Mesendoderm (in vitro differentiated cells): Measurements from ENCODE around the gene TRO.

Source experiments
- DNase-seq: peaks from one replicate; pipeline ENCODE4 v3.0.0; 2013
- H2AK5ac ChIP-seq: 2 replicates; pipeline ENCODE4 v1.6.1; 2013; ENCODE audit warnings: low read length, inconsistent platforms
- H2BK120ac ChIP-seq: 2 replicates; pipeline ENCODE4 v1.6.1; 2013; ENCODE audit warnings: low read depth, mild to moderate bottlenecking, low read length, moderate library complexity, mixed read lengths
- H2BK15ac ChIP-seq: replicated peaks from 2 replicates; pipeline ENCODE4 v1.6.1; 2013; ENCODE audit warnings: low read depth, mild to moderate bottlenecking, moderate library complexity
- H2BK5ac ChIP-seq: 2 replicates; pipeline ENCODE4 v1.6.1; 2013; ENCODE audit warnings: low read length, inconsistent platforms
- H3K18ac ChIP-seq: 2 replicates; pipeline ENCODE4 v1.6.1; 2013; ENCODE audit warnings: mild to moderate bottlenecking, low read length, mixed read lengths
- H3K23ac ChIP-seq: one replicate; pipeline ENCODE4 v1.6.1; 2013; ENCODE audit warnings: low read length
- H3K27ac ChIP-seq: 2 replicates; pipeline ENCODE4 v1.5.1; 2013; ENCODE audit warnings: low read depth, mild to moderate bottlenecking, inconsistent platforms, low read length, moderate library complexity
- H3K27me3 ChIP-seq: 2 replicates; pipeline ENCODE4 v1.6.1; 2013; ENCODE audit warnings: low read length, control low read depth, mild to moderate bottlenecking, inconsistent platforms; ENCODE audit not compliant: insufficient read depth, poor library complexity
- H3K36me3 ChIP-seq: 2 replicates; pipeline ENCODE4 v1.6.1; 2013; ENCODE audit warnings: low read length, inconsistent platforms; ENCODE audit not compliant: control insufficient read depth, insufficient read depth
- H3K4ac ChIP-seq: one replicate; pipeline ENCODE4 v1.6.1; 2013; ENCODE audit warnings: low read depth, mild to moderate bottlenecking, low read length, moderate library complexity
- H3K4me1 ChIP-seq: 2 replicates; pipeline ENCODE4 v1.6.1; 2013; ENCODE audit warnings: low read depth, low read length, inconsistent platforms; ENCODE audit not compliant: control insufficient read depth
- H3K4me2 ChIP-seq: 2 replicates; pipeline ENCODE4 v1.6.1; 2013; ENCODE audit warnings: low read length
- H3K4me3 ChIP-seq: 2 replicates; pipeline ENCODE4 v1.5.1; 2013; ENCODE audit warnings: mild to moderate bottlenecking, low read length
- H3K56ac ChIP-seq: one replicate; pipeline ENCODE4 v1.6.1; 2013; ENCODE audit warnings: low read length
- H3K79me1 ChIP-seq: 2 replicates; pipeline ENCODE4 v1.6.1; 2013; ENCODE audit warnings: low read length, inconsistent platforms
- H3K79me2 ChIP-seq: 2 replicates; pipeline ENCODE4 v1.6.1; 2013; ENCODE audit warnings: mild to moderate bottlenecking, low read length; ENCODE audit not compliant: control insufficient read depth, insufficient read depth
- H3K9ac ChIP-seq: 2 replicates; pipeline ENCODE4 v1.6.1; 2013; ENCODE audit warnings: low read length, inconsistent platforms
- H4K5ac ChIP-seq: one replicate; pipeline ENCODE4 v1.6.1; 2013; ENCODE audit warnings: low read length
- H4K8ac ChIP-seq: one replicate; pipeline ENCODE4 v1.6.1; 2013; ENCODE audit warnings: low read depth, mild to moderate bottlenecking, control low read depth, low read length, moderate library complexity
- WGBS: extraction: QIAGEN DNeasy Blood & Tissue Kit; methylation state at CpG from one replicate; pipeline ENCODE4 v1.1.7; 2013; ENCODE audit warnings: low lambda C conversion rate, missing lambda C conversion rate; ENCODE audit not compliant: insufficient coverage; ENCODE audit errors: extremely low coverage; 5-methylcytosine and 5-hydroxymethylcytosine counted together

The TRO gene

DNA sequence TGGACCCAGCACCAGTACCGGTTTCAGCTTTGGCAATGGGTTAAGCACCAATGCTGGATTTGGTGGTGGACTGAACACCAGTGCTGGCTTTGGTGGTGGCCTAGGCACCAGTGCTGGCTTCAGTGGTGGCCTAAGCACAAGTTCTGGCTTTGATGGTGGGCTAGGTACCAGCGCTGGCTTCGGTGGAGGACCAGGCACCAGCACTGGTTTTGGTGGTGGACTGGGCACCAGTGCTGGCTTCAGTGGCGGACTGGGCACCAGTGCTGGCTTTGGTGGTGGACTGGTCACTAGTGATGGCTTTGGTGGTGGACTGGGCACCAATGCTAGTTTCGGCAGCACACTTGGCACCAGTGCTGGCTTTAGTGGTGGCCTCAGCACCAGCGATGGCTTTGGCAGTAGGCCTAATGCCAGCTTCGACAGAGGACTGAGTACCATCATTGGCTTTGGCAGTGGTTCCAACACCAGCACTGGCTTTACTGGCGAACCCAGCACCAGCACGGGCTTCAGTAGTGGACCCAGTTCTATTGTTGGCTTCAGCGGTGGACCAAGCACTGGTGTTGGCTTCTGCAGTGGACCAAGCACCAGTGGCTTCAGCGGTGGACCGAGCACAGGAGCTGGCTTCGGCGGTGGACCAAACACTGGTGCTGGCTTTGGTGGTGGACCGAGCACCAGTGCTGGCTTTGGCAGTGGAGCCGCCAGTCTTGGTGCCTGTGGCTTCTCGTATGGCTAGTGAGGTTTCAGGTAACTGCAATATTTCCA, 9.8 kb downstream of the TRO start:
- Histone ChIP-seq H2AK5ac (no peak overlapping the region), H3K9ac (no peak overlapping the region), H3K27me3 (no peaks in the 10 kb centered on the region), H2BK15ac (no peak overlapping the region), H4K8ac (no peak overlapping the region), H3K79me2 (no peaks in the 10 kb centered on the region), H2BK5ac (no peak overlapping the region), H3K4me2 (no peak overlapping the region), H3K79me1 (no peaks in the 10 kb centered on the region), H3K4ac (no peak overlapping the region), H3K4me1 (no peaks in the 10 kb centered on the region), H3K36me3 (peaks cover 2% of the 10 kb centered on the region), H3K4me3 (no peak overlapping the region), H4K5ac (no peak overlapping the region), H3K23ac (no peak overlapping the region), H2BK120ac (no peak overlapping the region), H3K18ac (no peak overlapping the region), H3K27ac (no peak overlapping the region), H3K56ac (no peak overlapping the region)
- no CpG with 5 or more reads among the region's 17 CpGs for WGBS
- DNase-seq, result no peak

DNA sequence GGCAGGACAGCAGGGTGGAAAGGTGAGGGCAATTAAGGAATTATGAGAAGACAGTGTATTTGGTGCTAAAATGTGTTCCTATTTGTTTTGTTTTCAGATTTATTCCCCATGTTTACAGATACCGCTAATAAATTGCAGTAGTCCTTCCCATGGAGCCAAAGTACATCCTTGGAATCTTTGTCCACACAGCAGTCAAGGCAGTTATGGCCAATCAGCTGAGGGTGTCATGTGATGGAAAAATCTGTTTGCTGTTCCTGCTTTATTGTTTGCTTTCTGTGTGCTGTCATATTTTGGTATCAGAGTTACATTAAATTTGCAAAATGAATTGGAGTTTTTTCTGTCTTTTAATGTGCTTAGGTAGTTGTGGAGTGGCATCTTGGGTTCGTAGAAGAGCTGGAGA, 10.5 kb downstream of the TRO start:
- H3K4me1 ChIP-seq, result no peaks in the 10 kb centered on the region
- H3K27me3 ChIP-seq, result no peaks in the 10 kb centered on the region
- no peak overlapping the region for H2BK15ac ChIP-seq
- H3K4me2 ChIP-seq, result no peak overlapping the region
- H4K5ac ChIP-seq, result no peak overlapping the region
- no peak overlapping the region for H4K8ac ChIP-seq
- no CpG with 5 or more reads among the region's 2 CpGs for WGBS
- H2AK5ac ChIP-seq, result no peak overlapping the region
- H3K4me3 ChIP-seq, result no peak overlapping the region
- no peak overlapping the region for H3K9ac ChIP-seq
- no peak overlapping the region for H2BK120ac ChIP-seq
- H3K23ac ChIP-seq, result no peak overlapping the region
- no peak overlapping the region for H3K18ac ChIP-seq
- peaks cover 2% of the 10 kb centered on the region for H3K36me3 ChIP-seq
- H3K4ac ChIP-seq, result no peak overlapping the region
- no peaks in the 10 kb centered on the region for H3K79me2 ChIP-seq
- H2BK5ac ChIP-seq, result no peak overlapping the region
- no peaks in the 10 kb centered on the region for H3K79me1 ChIP-seq
- no peak for DNase-seq
- no peak overlapping the region for H3K56ac ChIP-seq
- no peak overlapping the region for H3K27ac ChIP-seq

DNA sequence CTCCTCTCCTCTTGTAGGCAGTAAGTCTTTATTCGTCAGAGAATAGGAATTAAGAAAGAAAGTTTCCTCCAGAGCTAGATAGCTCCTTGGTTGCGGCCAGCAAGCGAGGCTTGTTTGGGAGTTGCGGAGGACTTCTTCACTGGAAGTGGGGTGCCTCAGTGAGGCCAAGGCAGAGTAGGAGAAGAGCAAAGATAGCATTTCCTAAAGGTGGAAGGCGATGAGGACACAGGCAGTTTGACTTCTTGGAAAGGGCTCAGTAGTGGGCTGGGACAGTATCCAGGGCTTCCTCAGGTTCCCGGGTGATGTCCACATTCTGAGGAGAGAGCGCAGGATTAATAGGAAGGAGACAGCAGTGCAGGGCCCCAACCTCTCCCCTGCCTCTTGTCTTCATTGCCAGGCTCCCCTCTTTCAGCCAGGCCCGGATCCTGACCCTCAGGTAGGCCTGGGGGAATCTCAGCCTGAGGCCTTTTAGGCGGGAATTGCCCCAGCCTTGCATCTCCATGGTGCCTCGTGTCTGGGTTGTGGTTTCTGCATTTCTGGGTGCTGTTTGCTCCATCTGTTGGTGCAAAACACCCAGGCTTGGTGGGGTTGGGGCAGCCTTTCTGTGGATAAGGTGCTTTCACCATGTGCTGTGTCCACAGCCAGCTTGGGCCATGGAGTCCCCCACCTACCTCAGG, 12.7 kb downstream of the TRO start:
- Histone ChIP-seq H3K27ac (no peak overlapping the region), H2BK5ac (no peak overlapping the region), H3K23ac (no peak overlapping the region), H3K18ac (no peak overlapping the region), H3K4me1 (no peaks in the 10 kb centered on the region), H3K79me1 (no peaks in the 10 kb centered on the region), H3K4me2 (no peak overlapping the region), H3K4me3 (no peak overlapping the region), H2AK5ac (no peak overlapping the region), H3K79me2 (no peaks in the 10 kb centered on the region), H3K36me3 (peaks cover 2% of the 10 kb centered on the region), H3K9ac (no peak overlapping the region), H2BK120ac (no peak overlapping the region), H4K5ac (no peak overlapping the region), H3K4ac (no peak overlapping the region), H4K8ac (no peak overlapping the region), H2BK15ac (no peak overlapping the region), H3K56ac (no peak overlapping the region), H3K27me3 (no peaks in the 10 kb centered on the region)
- no CpG with 5 or more reads among the region's 10 CpGs for WGBS
- DNase-seq, result no peak

DNA sequence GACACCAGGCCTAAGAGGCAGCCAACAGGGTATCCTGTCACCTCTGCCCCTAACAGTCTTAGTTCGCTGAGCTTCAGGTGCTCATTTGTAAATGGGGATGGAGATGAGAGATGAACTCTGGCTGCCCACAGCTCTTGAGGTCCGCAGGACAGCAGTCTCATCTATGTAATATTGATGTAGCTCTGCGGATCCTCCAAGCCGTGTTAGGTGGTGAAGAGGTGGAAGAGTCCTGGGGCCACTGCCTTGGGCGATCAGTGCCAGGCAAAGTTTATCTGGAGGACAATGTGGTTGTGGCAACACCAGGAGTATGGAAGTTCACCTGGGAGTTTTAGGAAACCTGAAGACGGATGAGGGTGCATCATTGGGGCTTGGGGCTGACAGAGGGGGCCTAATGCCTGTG, 13.4 kb downstream of the TRO start:
- no peak overlapping the region for H3K18ac ChIP-seq
- H3K4ac ChIP-seq, result no peak overlapping the region
- no peak overlapping the region for H2BK120ac ChIP-seq
- H3K4me1 ChIP-seq, result no peaks in the 10 kb centered on the region
- no peaks in the 10 kb centered on the region for H3K27me3 ChIP-seq
- no peak overlapping the region for H2BK5ac ChIP-seq
- H3K4me3 ChIP-seq, result no peak overlapping the region
- no peak overlapping the region for H2BK15ac ChIP-seq
- H4K5ac ChIP-seq, result no peak overlapping the region
- H4K8ac ChIP-seq, result no peak overlapping the region
- no peaks in the 10 kb centered on the region for H3K79me2 ChIP-seq
- no CpG with 5 or more reads among the region's 6 CpGs for WGBS
- DNase-seq, result no peak
- no peak overlapping the region for H2AK5ac ChIP-seq
- H3K4me2 ChIP-seq, result no peak overlapping the region
- no peak overlapping the region for H3K9ac ChIP-seq
- no peak overlapping the region for H3K23ac ChIP-seq
- H3K27ac ChIP-seq, result no peak overlapping the region
- no peak overlapping the region for H3K56ac ChIP-seq
- H3K36me3 ChIP-seq, result peaks cover 2% of the 10 kb centered on the region
- H3K79me1 ChIP-seq, result no peaks in the 10 kb centered on the region

DNA sequence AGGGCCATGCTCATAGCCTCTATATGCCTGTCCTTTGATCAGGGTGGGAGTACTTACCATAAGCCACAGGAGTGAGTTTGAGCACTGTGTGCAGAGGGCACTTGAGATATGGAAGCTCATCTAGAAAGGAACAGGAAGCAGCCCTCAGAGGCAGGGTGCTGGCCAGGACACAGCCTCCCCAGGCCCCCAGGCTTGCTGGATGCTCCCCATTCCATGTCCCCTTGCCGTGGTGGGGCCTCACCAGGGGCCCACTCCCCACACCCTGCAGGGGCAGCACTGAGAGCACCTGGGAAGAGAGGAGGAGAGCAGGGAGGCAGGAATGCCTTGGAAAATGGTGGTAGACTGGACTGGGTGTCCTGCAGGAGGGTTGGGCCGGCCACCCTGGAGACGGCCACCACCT, 14.3 kb downstream of the TRO start:
- peaks cover 2% of the 10 kb centered on the region for H3K36me3 ChIP-seq
- no peak for DNase-seq
- no CpG with 5 or more reads among the region's 3 CpGs for WGBS
- no peak overlapping the region for H3K4ac ChIP-seq
- H3K4me3 ChIP-seq, result no peak overlapping the region
- H2BK5ac ChIP-seq, result no peak overlapping the region
- H2BK15ac ChIP-seq, result no peak overlapping the region
- no peak overlapping the region for H2AK5ac ChIP-seq
- H3K23ac ChIP-seq, result no peak overlapping the region
- no peaks in the 10 kb centered on the region for H3K4me1 ChIP-seq
- H2BK120ac ChIP-seq, result no peak overlapping the region
- H3K18ac ChIP-seq, result no peak overlapping the region
- no peaks in the 10 kb centered on the region for H3K27me3 ChIP-seq
- no peaks in the 10 kb centered on the region for H3K79me1 ChIP-seq
- H3K56ac ChIP-seq, result no peak overlapping the region
- no peak overlapping the region for H3K9ac ChIP-seq
- no peak overlapping the region for H4K5ac ChIP-seq
- no peaks in the 10 kb centered on the region for H3K79me2 ChIP-seq
- no peak overlapping the region for H3K4me2 ChIP-seq
- H4K8ac ChIP-seq, result no peak overlapping the region
- H3K27ac ChIP-seq, result no peak overlapping the region
